IMR-90 (cell line): ENCODE measurements around the gene CUTA. TPM values are rescaled to one million over a fixed set of nuclear protein-coding genes. Genes with fewer than 3 reads are reported as not detected.

Source experiments
- ATAC-seq: fragments of 200-7000 bp; cut with Tn5 transposase; 2 replicates; pipeline ENCODE4 v1.9.1; 2020; ENCODE audit warnings: low read depth, mild to moderate bottlenecking, moderate library complexity
- BruUV-seq: library from RNA; stranded (reverse); fragments of 400-500 nt; replicated peaks from 2 replicates; lab custom pipeline; 2021; lab: Mats Ljungman, UMichigan
- CTCF ChIA-PET: fragments of 300-600 bp; formaldehyde crosslinking; extraction: SDS; loops from one replicate; lab custom pipeline; 2021; ENCODE audit warnings: antibody characterized with exemption; lab: Yijun Ruan, JAX
- POLR2A ChIA-PET: fragments of 300-600 bp; sonication (Branson Sonifier 250); formaldehyde crosslinking; loops from one replicate; lab custom pipeline; 2022; ENCODE audit warnings: antibody characterized with exemption; ENCODE audit not compliant: unreplicated experiment; lab: Charles Lee
- DNase-seq: peaks from one replicate; pipeline ENCODE4 v3.0.0; 2013
- H2AFZ ChIP-seq: replicated peaks from 2 replicates; pipeline ENCODE3; 2013; ENCODE audit warnings: low read length, mild to moderate bottlenecking; ENCODE audit not compliant: poor library complexity
- H2AK5ac ChIP-seq: 2 replicates; pipeline ENCODE4 v1.6.1; 2013; ENCODE audit warnings: low read depth, low read length, inconsistent platforms
- H2AK9ac ChIP-seq: replicated peaks from 2 replicates; pipeline ENCODE3; 2013; ENCODE audit warnings: mild to moderate bottlenecking, low read depth, low read length, moderate library complexity; ENCODE audit not compliant: poor library complexity
- H2BK120ac ChIP-seq: 2 replicates; pipeline ENCODE4 v1.6.1; 2013; ENCODE audit warnings: low read depth, low read length, inconsistent platforms
- H2BK15ac ChIP-seq: 3 replicates; pipeline ENCODE4 v1.6.1; 2013; ENCODE audit warnings: low read depth, low read length, inconsistent platforms
- H2BK20ac ChIP-seq: 2 replicates; pipeline ENCODE4 v1.6.1; 2013; ENCODE audit warnings: low read depth, mild to moderate bottlenecking, inconsistent platforms, low read length, moderate library complexity
- H2BK5ac ChIP-seq: 2 replicates; pipeline ENCODE4 v1.6.1; 2013; ENCODE audit warnings: mild to moderate bottlenecking, low read depth, low read length, inconsistent platforms; ENCODE audit not compliant: poor library complexity, severe bottlenecking
- H3K14ac ChIP-seq: replicated peaks from 2 replicates; pipeline ENCODE4 v1.6.1; 2013; ENCODE audit warnings: low read depth, low read length, inconsistent platforms
- H3K18ac ChIP-seq: 2 replicates; pipeline ENCODE4 v1.6.1; 2013; ENCODE audit warnings: low read depth, low read length, control low read depth
- H3K23ac ChIP-seq: 2 replicates; pipeline ENCODE4 v1.6.1; 2013; ENCODE audit warnings: low read depth, low read length, inconsistent platforms
- H3K27ac ChIP-seq: 2 replicates; pipeline ENCODE4 v1.5.1; 2013; ENCODE audit warnings: mild to moderate bottlenecking, control low read depth, low read length; ENCODE audit not compliant: insufficient read depth
- H3K27me3 ChIP-seq: 2 replicates; pipeline ENCODE4 v1.6.1; 2013; ENCODE audit warnings: low read length; ENCODE audit not compliant: control insufficient read depth, insufficient read depth
- H3K36me3 ChIP-seq: 2 replicates; pipeline ENCODE4 v1.6.1; 2013; ENCODE audit warnings: low read length, mixed read lengths; ENCODE audit not compliant: control insufficient read depth, insufficient read depth
- H3K4ac ChIP-seq: 2 replicates; pipeline ENCODE4 v1.6.1; 2013; ENCODE audit warnings: low read depth, low read length, inconsistent platforms
- H3K4me1 ChIP-seq: 2 replicates; pipeline ENCODE4 v1.6.1; 2013; ENCODE audit warnings: low read length, mixed read lengths; ENCODE audit not compliant: control insufficient read depth, insufficient read depth
- H3K4me2 ChIP-seq: 2 replicates; pipeline ENCODE4 v1.6.1; 2013; ENCODE audit warnings: low read depth, mild to moderate bottlenecking, control low read depth, low read length, moderate library complexity
- H3K4me3 ChIP-seq: 2 replicates; pipeline ENCODE4 v1.5.1; 2013; ENCODE audit warnings: low read depth, mild to moderate bottlenecking, control low read depth, low read length, moderate library complexity; ENCODE audit not compliant: insufficient read depth
- H3K56ac ChIP-seq: 2 replicates; pipeline ENCODE4 v1.6.1; 2013; ENCODE audit warnings: low read length, inconsistent platforms; ENCODE audit not compliant: insufficient read depth; ENCODE audit errors: extremely low read depth
- H3K79me1 ChIP-seq, 2 experiments: 2 replicates each; pipeline ENCODE4 v1.6.1; 2013; ENCODE audit warnings: low read length in 2 of 2, inconsistent platforms in 1 of 2, low read depth in 1 of 2
- H3K9ac ChIP-seq: 2 replicates; pipeline ENCODE4 v1.6.1; 2013; ENCODE audit warnings: low read depth, low read length, control low read depth
- H3K9me1 ChIP-seq: 2 replicates; pipeline ENCODE4 v1.6.1; 2013; ENCODE audit warnings: low read length, inconsistent platforms; ENCODE audit not compliant: insufficient read depth
- H3K9me3 ChIP-seq: 2 replicates; pipeline ENCODE4 v1.6.1; 2013; ENCODE audit warnings: low read length; ENCODE audit not compliant: control insufficient read depth, insufficient read depth
- H4K20me1 ChIP-seq: 2 replicates; pipeline ENCODE4 v1.6.1; 2013; ENCODE audit warnings: low read length, inconsistent platforms; ENCODE audit not compliant: insufficient read depth
- H4K5ac ChIP-seq: 2 replicates; pipeline ENCODE4 v1.6.1; 2013; ENCODE audit warnings: mild to moderate bottlenecking, low read depth, low read length, control low read depth
- H4K8ac ChIP-seq, 2 experiments: 2 replicates each; pipeline ENCODE4 v1.6.1; 2013; ENCODE audit warnings: low read depth in 2 of 2, low read length in 2 of 2, control low read depth in 1 of 2, inconsistent platforms in 1 of 2
- H4K91ac ChIP-seq: 2 replicates; pipeline ENCODE4 v1.6.1; 2013; ENCODE audit warnings: low read depth, low read length, inconsistent platforms; ENCODE audit not compliant: insufficient read depth
- BHLHE40 ChIP-seq: fragments of 150-350 bp; IDR thresholded peaks from 2 replicates; pipeline ENCODE4 v1.6.1; 2016; ENCODE audit warnings: mild to moderate bottlenecking, low read depth, low read length
- CEBPB ChIP-seq: IDR thresholded peaks from 2 replicates; pipeline ENCODE4 v1.6.1; 2012; ENCODE audit warnings: low read depth, low read length, improper control_type of control experiment
- CHD1 ChIP-seq: IDR thresholded peaks from 2 replicates; pipeline ENCODE4 v1.6.1; 2012; ENCODE audit warnings: low read depth, low read length, improper control_type of control experiment
- CTCF ChIP-seq: conservative IDR thresholded peaks from 2 replicates; pipeline ENCODE4 v1.5.1; 2012; ENCODE audit warnings: mild to moderate bottlenecking, low read depth, low read length, improper control_type of control experiment
- ELK1 ChIP-seq: fragments of 150-350 bp; IDR thresholded peaks from 2 replicates; pipeline ENCODE4 v1.6.1; 2016; ENCODE audit warnings: low read depth, mild to moderate bottlenecking, low read length, moderate library complexity, borderline replicate concordance
- FOS ChIP-seq: fragments of 150-350 bp; IDR thresholded peaks from 2 replicates; pipeline ENCODE4 v1.6.1; 2016; ENCODE audit warnings: low read depth, low read length
- MAFK ChIP-seq: IDR thresholded peaks from 2 replicates; pipeline ENCODE4 v1.6.1; 2012; ENCODE audit warnings: low read depth, low read length, improper control_type of control experiment
- MAZ ChIP-seq: IDR thresholded peaks from 2 replicates; pipeline ENCODE4 v1.6.1; 2012; ENCODE audit warnings: low read depth, mild to moderate bottlenecking, low read length, improper control_type of control experiment, moderate library complexity, borderline replicate concordance
- MXI1 ChIP-seq: IDR thresholded peaks from 2 replicates; pipeline ENCODE4 v1.6.1; 2012; ENCODE audit warnings: low read depth, mild to moderate bottlenecking, low read length, moderate library complexity, borderline replicate concordance
- NFE2L2 ChIP-seq: fragments of 150-350 bp; IDR thresholded peaks from 2 replicates; pipeline ENCODE4 v1.6.1; 2016; ENCODE audit warnings: low read depth, mild to moderate bottlenecking, low read length
- POLR2A ChIP-seq: IDR thresholded peaks from 2 replicates; pipeline ENCODE4 v1.6.1; 2012; ENCODE audit warnings: mild to moderate bottlenecking, low read depth, low read length
- RAD21 ChIP-seq: IDR thresholded peaks from 2 replicates; pipeline ENCODE4 v1.6.1; 2012; ENCODE audit warnings: low read length, improper control_type of control experiment
- RCOR1 ChIP-seq: IDR thresholded peaks from 2 replicates; pipeline ENCODE4 v1.6.1; 2012; ENCODE audit warnings: mild to moderate bottlenecking, low read length, improper control_type of control experiment; ENCODE audit not compliant: insufficient replicate concordance
- RFX5 ChIP-seq: IDR thresholded peaks from 2 replicates; pipeline ENCODE4 v1.8.0; 2012; ENCODE audit warnings: low read depth, mild to moderate bottlenecking, low read length, moderate library complexity
- SMC3 ChIP-seq: fragments of 150-350 bp; IDR thresholded peaks from 2 replicates; pipeline ENCODE4 v1.6.1; 2016; ENCODE audit warnings: low read depth, mild to moderate bottlenecking, antibody characterized with exemption, low read length, moderate library complexity
- USF2 ChIP-seq: fragments of 150-350 bp; IDR thresholded peaks from 2 replicates; pipeline ENCODE4 v1.6.1; 2017; ENCODE audit warnings: mild to moderate bottlenecking, antibody characterized with exemption, low read length, low read depth
- WGBS, 2 experiments: methylation state at CpG; one replicate each; pipeline versions ENCODE4 v1.1.5 to v1.1.7; 2013; ENCODE audit warnings: missing lambda C conversion rate in 2 of 2; ENCODE audit not compliant: insufficient read length in 1 of 2; ENCODE audit errors: extremely low coverage in 2 of 2; 5-methylcytosine and 5-hydroxymethylcytosine counted together
- dilution Hi-C: fragments of 300-500 bp; cut with HindIII; formaldehyde crosslinking; loops from one replicate; pipeline ENCODE4 v1.14.3; 2018; ENCODE audit warnings: low sequenced_read_pairs; ENCODE audit not compliant: unreplicated experiment
- in situ Hi-C: fragments of 300-500 bp; cut with MboI; formaldehyde crosslinking; loops from 3 replicates; pipeline ENCODE4 v1.14.3; 2019; ENCODE audit warnings: low sequenced_read_pairs, inconsistent platforms, mixed read lengths
- intact Hi-C: fragments of 100-400 bp; cut with micrococcal nuclease; formaldehyde crosslinking; loops from 2 replicates; pipeline ENCODE4 v1.10.0; 2022
- polyA plus RNA-seq, 3 experiments: library from polyadenylated mRNA; depleted of rRNA; stranded (reverse); fragments of >200 nt; gene quantifications; 2 replicates each; pipeline ENCODE4 v1.2.3, GENCODE V29; 2012; ENCODE audit warnings: low replicate concordance in 1 of 3
- total RNA-seq: library from RNA; depleted of rRNA; stranded (reverse); fragments of >200 nt; gene quantifications from 2 replicates; pipeline ENCODE4 v1.2.3, GENCODE V29; 2012

CUTA gene
- total and polyA plus RNA-seq, 2 of the 4 experiments (the other 2 are of a cell fraction) = 136 to 427 TPM

GRCh38 chr6:33390173-33390572 is 27.7 kb downstream of the CUTA start:
- Histone ChIP-seq H2BK15ac (no peak overlapping the region), H3K4me2 (no peak overlapping the region), H4K20me1 (no peaks in the 10 kb centered on the region), H2AK9ac (peak overlapping the region; percentile 22), H3K56ac (no peak overlapping the region), H2BK120ac (no peak overlapping the region), H2AK5ac (no peak overlapping the region), H3K27ac (no peak overlapping the region), H3K4ac (no peak overlapping the region; the same call in 1 of the 2 replicates), H2BK20ac (no peak overlapping the region), H3K14ac (no peak overlapping the region), H2AFZ (no peak overlapping the region), H3K27me3 (no peaks in the 10 kb centered on the region), H3K9ac (no peak overlapping the region), H3K18ac (no peak overlapping the region), H4K5ac (peak overlapping the region; percentile 56; the same call in 1 of the 2 replicates), H3K23ac (no peak overlapping the region), H2BK5ac (no peak overlapping the region), H3K79me1 (peaks cover 0 to 3% of the 10 kb centered on the region in 2 experiments; a peak in 1 of 4 replicates), H4K91ac (no peak overlapping the region), H3K9me3 (no peaks in the 10 kb centered on the region), H3K9me1 (peaks cover 6% of the 10 kb centered on the region; the same call in 1 of the 2 replicates), H3K4me1 (no peaks in the 10 kb centered on the region), H3K36me3 (no peaks in the 10 kb centered on the region), H3K4me3 (no peak overlapping the region), H4K8ac (peak overlapping the region; percentile 92 to 97; a peak in 3 of 4 replicates)
- DNase-seq (no peak), ATAC-seq (no peak)
- POLR2A ChIA-PET = no interaction called here
- in situ Hi-C loops (no loop called here), dilution Hi-C loops (no loop called here), intact Hi-C loops (loop anchor here (2.0 kb wide), 1 partner anchor 29 kb away; the partner anchor contains the start of gene CUTA)
- CTCF ChIA-PET = interaction anchor here (1.0 to 1.3 kb wide), 3 partner anchors 9 to 31 kb away, joined by 3 to 7 read pairs (median 3); no protein-coding TSS in a partner anchor
- no peak for TF ChIP-seq ELK1
- no peak for TF ChIP-seq SMC3
- TF ChIP-seq BHLHE40 = no peak
- no peak for TF ChIP-seq RFX5
- no peak for TF ChIP-seq MAFK
- TF ChIP-seq RCOR1 = no peak
- no peak for TF ChIP-seq CTCF
- TF ChIP-seq CEBPB = no peak
- TF ChIP-seq CHD1 = no peak
- TF ChIP-seq MXI1 = no peak
- no peak for TF ChIP-seq FOS
- TF ChIP-seq MAZ = no peak
- no peak for TF ChIP-seq POLR2A
- TF ChIP-seq NFE2L2 = no peak
- TF ChIP-seq RAD21 = no peak
- TF ChIP-seq USF2 = no peak
- WGBS, 2 experiments = no CpG with 5 or more reads among the region's 2 CpGs
- no TSS peak for BruUV-seq
